HG02763 (cell line): Measurements from ENCODE around the gene FOXL3.
"Not testable (repeated sequence)": the region's sequence is repeated elsewhere in the genome, so short reads cannot be mapped to it uniquely, and the experiment has no call there.

Experiments
- ATAC-seq: cut with Tn5 transposase; IDR thresholded peaks from one replicate; pipeline ENCODE4 v1.9.1; 2021; ENCODE audit warnings: mild to moderate bottlenecking, moderate library complexity; ENCODE audit not compliant: unreplicated experiment

Gene FOXL3

DNA sequence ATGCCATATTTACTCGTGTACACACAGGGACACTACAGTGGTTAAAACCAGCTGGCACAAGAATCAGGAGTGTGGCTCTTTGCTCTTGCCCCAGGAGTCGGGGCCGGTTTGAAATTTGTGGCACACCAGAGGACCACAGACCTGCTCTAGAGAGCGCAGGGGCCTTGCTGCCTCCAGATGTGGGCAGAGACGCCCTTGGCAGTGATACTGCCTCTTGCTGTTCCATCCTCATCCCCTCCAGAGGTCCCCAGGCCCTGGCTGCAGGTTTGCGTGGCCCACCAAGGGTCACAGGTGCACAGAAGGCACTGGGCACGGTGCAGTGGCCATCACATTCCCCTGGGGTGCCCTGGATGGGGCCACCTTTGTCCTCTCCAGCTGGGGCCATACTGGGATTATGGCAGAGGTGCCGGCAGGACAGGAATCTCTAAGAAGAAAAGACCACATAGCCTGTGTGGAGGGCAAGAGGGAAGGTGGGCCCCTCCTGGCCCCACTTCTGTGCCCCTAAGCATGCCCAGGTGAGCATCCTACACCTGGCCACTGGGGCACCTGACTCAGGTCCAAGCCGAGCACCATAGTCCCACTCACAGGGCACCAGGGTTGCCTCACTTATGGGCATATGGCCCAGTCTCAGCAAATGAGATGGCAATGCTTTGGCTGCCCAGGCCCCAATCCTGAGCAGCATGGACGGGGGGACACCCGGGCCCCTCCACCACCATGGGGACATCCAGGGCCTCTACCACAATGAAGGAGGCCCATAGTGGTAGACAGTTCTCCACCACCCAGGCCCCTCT lies 45.6 kb downstream of the FOXL3 start:
- no peak for ATAC-seq

DNA sequence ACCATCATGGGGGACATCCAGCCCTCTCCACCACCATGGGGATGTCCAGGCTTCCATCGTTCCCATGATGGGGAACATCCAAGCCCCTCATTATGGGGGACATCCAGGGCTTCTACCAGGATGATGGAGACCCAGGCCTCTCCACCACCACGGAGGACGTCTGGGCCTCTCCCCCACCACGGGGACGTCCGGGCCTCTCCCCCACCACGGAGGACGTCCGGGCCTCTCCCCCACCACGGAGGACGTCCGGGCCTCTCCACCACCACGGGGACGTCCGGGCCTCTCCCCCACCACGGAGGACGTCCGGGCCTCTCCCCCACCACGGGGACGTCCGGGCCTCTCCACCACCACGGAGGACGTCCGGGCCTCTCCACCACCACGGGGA lies 46.2 kb downstream of the FOXL3 start:
- not testable (repeated sequence) for ATAC-seq

DNA sequence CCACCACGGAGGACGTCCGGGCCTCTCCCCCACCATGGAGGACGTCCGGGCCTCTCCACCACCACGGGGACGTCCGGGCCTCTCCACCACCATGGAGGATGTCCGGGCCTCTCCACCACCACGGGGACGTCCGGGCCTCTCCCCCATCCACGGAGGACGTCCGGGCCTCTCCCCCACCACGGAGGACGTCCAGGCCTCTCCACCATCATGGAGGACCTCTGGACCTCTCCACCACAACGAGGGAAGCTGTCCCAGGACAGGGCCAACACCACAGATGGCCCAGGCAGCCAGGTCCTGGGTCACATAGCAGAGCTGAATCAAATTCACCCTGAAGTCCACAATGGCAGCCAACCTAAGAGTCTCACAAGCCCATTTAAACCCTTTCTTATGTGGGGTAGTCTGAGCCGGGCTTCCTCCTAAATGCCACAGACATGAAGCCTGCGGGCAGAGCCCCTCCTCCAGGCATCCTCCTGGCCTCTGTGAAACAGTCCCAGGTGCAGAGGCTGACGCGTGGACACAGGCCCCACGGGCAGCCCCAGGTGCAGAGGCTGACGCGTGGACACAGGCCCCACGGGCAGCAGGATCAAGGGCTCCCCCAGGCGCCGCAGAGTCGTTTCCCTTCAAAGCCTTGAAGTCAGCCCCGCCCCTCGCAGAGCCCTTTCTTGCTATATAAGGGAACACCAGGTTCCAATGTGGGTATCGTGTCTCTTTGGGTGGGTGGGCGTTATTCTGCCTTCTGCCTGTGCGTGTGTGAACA lies 47.0 kb downstream of the FOXL3 start:
- ATAC-seq, result no peak

DNA sequence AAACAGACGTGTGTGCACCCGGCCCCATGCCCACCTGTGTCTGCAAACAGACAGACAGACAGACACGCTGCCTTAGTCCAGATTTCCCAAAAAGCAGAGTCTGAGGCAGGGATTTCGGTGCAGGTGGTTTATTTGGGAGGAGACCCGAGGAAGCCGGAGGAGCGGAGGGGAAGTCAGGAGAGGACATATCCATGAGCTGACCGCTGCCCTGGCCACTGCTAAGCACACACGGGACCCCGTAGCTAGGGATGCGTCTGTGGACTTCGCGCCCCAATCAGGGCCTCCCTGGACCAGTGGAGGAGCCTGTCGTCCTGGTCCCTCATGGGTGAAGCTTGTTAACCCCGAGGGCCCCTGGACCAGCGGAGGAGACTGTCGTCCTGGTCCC lies 47.6 kb downstream of the FOXL3 start:
- no peak for ATAC-seq

DNA sequence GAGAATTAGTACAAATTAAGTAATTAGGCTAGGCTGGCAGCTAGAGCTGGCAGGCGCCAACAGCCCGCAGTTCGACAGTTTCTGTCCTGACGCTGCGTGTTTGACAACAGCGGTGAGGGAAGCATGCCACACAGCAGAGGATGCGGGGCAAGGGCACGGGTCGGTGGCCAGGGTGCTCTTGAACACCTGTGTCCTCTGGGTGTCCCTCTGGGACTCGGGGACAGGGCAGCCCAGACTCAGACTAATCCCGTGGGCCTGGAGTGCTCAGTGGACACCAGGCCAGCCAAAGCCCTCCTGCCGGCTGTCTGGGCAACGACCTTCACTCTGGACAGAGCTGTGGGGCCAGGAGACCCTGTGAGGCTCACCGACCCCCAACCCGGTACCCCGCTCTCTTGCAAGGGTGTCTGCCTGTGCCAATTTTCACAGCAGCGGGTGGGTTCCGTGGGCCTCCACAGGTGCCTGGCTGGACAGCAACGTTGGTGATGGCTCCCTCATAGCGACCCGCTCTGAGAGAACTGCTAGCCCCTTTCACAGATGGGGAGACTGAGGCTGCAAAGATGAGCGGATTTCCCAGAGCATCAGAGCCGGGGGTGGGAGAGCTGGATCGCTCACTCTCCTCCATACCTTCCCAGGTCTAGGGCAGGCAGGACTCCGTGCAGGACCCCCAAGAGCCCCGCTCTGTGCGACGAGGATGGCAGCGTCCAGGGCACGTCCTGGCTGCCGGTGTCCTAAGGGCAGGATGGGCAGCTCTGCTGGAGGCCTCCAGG lies 48.5 kb downstream of the FOXL3 start:
- ATAC-seq, result no peak

DNA sequence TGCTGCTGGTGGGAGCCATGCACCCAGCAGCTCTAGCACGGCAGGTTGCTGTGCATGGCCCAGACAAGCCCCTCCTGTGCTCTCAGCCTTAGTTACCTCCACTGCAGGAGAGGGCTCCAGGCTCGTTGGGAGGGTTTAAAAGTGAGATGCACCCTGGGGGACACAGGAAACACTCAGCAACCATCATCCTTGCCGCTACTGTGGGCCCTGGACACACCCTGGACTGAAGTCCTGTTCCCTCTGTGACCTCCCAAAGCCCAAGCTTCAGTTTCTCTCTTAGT lies 49.0 kb downstream of the FOXL3 start:
- no peak for ATAC-seq

DNA sequence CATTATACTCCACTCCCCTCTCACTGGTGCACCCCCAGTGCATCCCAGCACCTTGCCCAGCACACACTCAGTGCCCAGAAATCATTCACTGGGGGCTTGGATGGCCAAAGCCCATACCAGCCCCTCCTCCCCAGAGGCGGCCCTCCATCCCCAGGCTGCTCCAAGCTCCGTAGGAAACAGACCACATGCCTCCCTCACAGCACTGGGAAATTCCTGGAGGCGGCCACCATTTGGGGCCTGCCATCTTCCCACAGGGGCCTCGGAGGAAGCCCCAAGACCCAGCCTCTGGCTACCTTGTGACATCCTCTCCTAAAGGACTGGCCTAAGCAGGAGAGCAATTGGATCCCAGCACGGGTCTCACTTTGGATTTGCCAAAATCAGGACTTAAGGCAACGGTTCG lies 49.7 kb downstream of the FOXL3 start:
- no peak for ATAC-seq

DNA sequence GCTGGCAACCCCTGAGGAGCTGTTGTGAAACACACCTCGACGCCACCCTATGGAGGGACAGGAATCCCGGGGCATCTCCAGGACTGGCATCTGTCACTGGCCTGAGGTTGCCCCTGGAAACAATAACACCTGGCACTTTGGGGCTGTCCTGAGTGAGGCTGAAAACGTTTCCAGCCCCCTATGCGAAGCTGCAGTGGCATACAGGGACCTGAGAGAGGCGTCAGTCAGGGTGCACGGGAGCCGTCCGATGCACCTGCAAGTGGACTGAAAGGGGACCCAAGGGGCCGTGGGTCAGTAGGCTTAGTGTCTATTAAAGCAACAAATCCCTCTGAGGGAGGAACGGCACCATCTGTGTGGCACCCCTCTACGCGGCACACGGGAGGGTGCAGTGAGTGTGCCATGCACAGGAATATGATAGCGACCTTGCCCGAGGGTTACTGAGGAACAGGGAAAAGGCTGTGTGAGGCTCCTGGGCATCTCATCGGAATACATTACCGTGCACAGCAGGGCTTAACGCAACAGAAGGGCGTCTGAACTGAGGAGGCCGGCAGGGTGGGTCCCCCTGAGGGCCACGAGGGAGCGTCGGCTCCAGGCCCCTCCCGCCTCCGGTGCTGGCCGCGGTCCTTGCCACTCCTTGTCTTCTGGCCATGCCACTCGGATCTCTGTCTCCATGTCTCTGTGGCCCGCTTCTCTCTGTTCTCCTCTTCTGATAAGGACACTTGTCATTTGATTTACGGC lies 50.4 kb downstream of the FOXL3 start:
- ATAC-seq, result no peak
